GM23248 (cell line): ENCODE data around the gene CEP76. TPM values are rescaled to one million over a fixed set of nuclear protein-coding genes. Genes with fewer than 3 reads are reported as not detected.

Experiments
- DNase-seq: peaks from one replicate; pipeline ENCODE4 v3.0.0-alpha.2; 2015
- H2AFZ ChIP-seq: fragments of 200-600 bp; sonication (generic); 2 replicates; pipeline ENCODE4 v1.6.1; 2016; ENCODE audit warnings: antibody characterized with exemption
- H3F3A ChIP-seq: fragments of 200-600 bp; sonication (generic); 2 replicates; pipeline ENCODE4 v1.6.1; 2016; ENCODE audit warnings: mild to moderate bottlenecking, antibody characterized with exemption, mixed run types; ENCODE audit not compliant: insufficient read depth
- H3K27ac ChIP-seq: fragments of 200-600 bp; sonication (generic); 2 replicates; pipeline ENCODE4 v1.5.1; 2016; ENCODE audit warnings: mild to moderate bottlenecking
- H3K27me3 ChIP-seq: fragments of 200-600 bp; sonication (generic); replicated peaks from 2 replicates; pipeline ENCODE4 v1.6.1; 2016; ENCODE audit warnings: mild to moderate bottlenecking; ENCODE audit not compliant: insufficient read depth
- H3K36me3 ChIP-seq: fragments of 200-600 bp; sonication (generic); 2 replicates; pipeline ENCODE4 v1.6.1; 2016; ENCODE audit warnings: low read depth, mild to moderate bottlenecking
- H3K4me1 ChIP-seq: fragments of 200-600 bp; sonication (generic); 2 replicates; pipeline ENCODE4 v1.6.1; 2016; ENCODE audit warnings: mild to moderate bottlenecking; ENCODE audit not compliant: insufficient read depth
- H3K4me2 ChIP-seq: fragments of 200-600 bp; sonication (generic); one replicate; pipeline ENCODE4 v1.6.1; 2016; ENCODE audit warnings: mild to moderate bottlenecking; ENCODE audit not compliant: unreplicated experiment
- H3K4me3 ChIP-seq: fragments of 200-600 bp; sonication (generic); 2 replicates; pipeline ENCODE4 v1.5.1; 2016; ENCODE audit warnings: mild to moderate bottlenecking
- H3K79me2 ChIP-seq: fragments of 200-600 bp; sonication (generic); 2 replicates; pipeline ENCODE4 v1.6.1; 2016; ENCODE audit warnings: mild to moderate bottlenecking; ENCODE audit not compliant: insufficient read depth
- H3K9ac ChIP-seq: fragments of 200-600 bp; sonication (generic); 2 replicates; pipeline ENCODE4 v1.6.1; 2016; ENCODE audit warnings: mild to moderate bottlenecking
- H3K9me2 ChIP-seq: fragments of 200-600 bp; sonication (generic); 2 replicates; pipeline ENCODE4 v1.6.1; 2016; ENCODE audit warnings: mixed run types, mild to moderate bottlenecking, moderate library complexity; ENCODE audit not compliant: insufficient read depth
- H3K9me3 ChIP-seq: fragments of 200-600 bp; sonication (generic); one replicate; pipeline ENCODE4 v1.6.1; 2017; ENCODE audit warnings: low read depth
- H4K20me1 ChIP-seq: fragments of 200-600 bp; sonication (generic); 2 replicates; pipeline ENCODE4 v1.6.0; 2016; ENCODE audit not compliant: insufficient read depth
- EZH2 ChIP-seq: fragments of 200-600 bp; sonication (generic); IDR thresholded peaks from 2 replicates; pipeline ENCODE4 v1.6.1; 2018; ENCODE audit warnings: antibody characterized with exemption, mild to moderate bottlenecking; ENCODE audit not compliant: insufficient read depth, poor library complexity, severe bottlenecking
- EZH2phosphoT487 ChIP-seq: fragments of 200-600 bp; sonication (generic); IDR thresholded peaks from 2 replicates; pipeline ENCODE4 v1.6.1; 2018; ENCODE audit warnings: antibody characterized with exemption, moderate library complexity, mild to moderate bottlenecking, low read depth; ENCODE audit not compliant: insufficient read depth
- WGBS, 2 experiments: methylation state at CpG; one replicate each; pipeline ENCODE4 v1.1.6; 2015 to 2017; ENCODE audit warnings: low lambda C conversion rate in 2 of 2, low coverage in 1 of 2; ENCODE audit errors: missing lambda C conversion rate in 2 of 2; 5-methylcytosine and 5-hydroxymethylcytosine counted together
- in situ Hi-C: fragments of 300-500 bp; cut with MboI; formaldehyde crosslinking; loops from 2 replicates; pipeline ENCODE4 v1.15.0; 2020
- polyA plus RNA-seq: library from polyadenylated mRNA; unstranded; fragments of >200 nt; fragmentation: Nextera tagmentation; extraction: Ambion mirVana; gene quantifications from 2 replicates; pipeline ENCODE4 v1.2.1, GENCODE V29; 2016
- total RNA-seq: library from RNA; depleted of rRNA; stranded (reverse); fragments of >200 nt; shearing (Covaris generic); gene quantifications from 2 replicates; pipeline ENCODE4 v1.2.3, GENCODE V29; 2014

The CEP76 gene
- total and polyA plus RNA-seq, 2 experiments from 2014 or later = 6.5 to 11.8 TPM

GRCh38 chr18:12737243-12737902 lies 34.9 kb upstream of the CEP76 start:
- Histone ChIP-seq H3K4me2 (no peak overlapping the region), H3K27me3 (no peaks in the 10 kb centered on the region), H3K36me3 (no peaks in the 10 kb centered on the region), H3K79me2 (no peaks in the 10 kb centered on the region), H3K9me2 (no peaks in the 10 kb centered on the region), H4K20me1 (no peaks in the 10 kb centered on the region), H3K4me3 (no peak overlapping the region), H3F3A (peaks cover 29% of the 10 kb centered on the region), H2AFZ (no peak overlapping the region), H3K27ac (no peak overlapping the region), H3K9ac (no peak overlapping the region), H3K4me1 (peaks cover 13% of the 10 kb centered on the region), H3K9me3 (no peaks in the 10 kb centered on the region)
- 95 to 96% methylated on average over 19 of the region's 19 CpGs for WGBS, 2 experiments
- in situ Hi-C loops = loop anchor here (25.0 kb wide), 2 partner anchors 425 to 900 kb away; no protein-coding TSS in a partner anchor
- DNase-seq = no peak
- TF ChIP-seq EZH2phosphoT487 = no peak
- TF ChIP-seq EZH2 = no peak

- DNase-seq = peak; percentile 70
- no peaks in the 10 kb centered on the region for H3K79me2 ChIP-seq
- H4K20me1 ChIP-seq = no peaks in the 10 kb centered on the region
- TF ChIP-seq EZH2 (no peak), EZH2phosphoT487 (no peak)
- H3F3A ChIP-seq = peaks cover 32% of the 10 kb centered on the region
- no peaks in the 10 kb centered on the region for H3K4me1 ChIP-seq
- H3K27ac ChIP-seq = no peak overlapping the region
- peaks cover 3% of the 10 kb centered on the region for H3K9me3 ChIP-seq
- H3K9me2 ChIP-seq = no peaks in the 10 kb centered on the region
- H3K4me3 ChIP-seq = no peak overlapping the region
- no peaks in the 10 kb centered on the region for H3K27me3 ChIP-seq
- H2AFZ ChIP-seq = no peak overlapping the region
- in situ Hi-C loops = loop anchor here (25.0 kb wide), 2 partner anchors 435 to 910 kb away; no protein-coding TSS in a partner anchor
- no peak overlapping the region for H3K9ac ChIP-seq
- peaks cover 17% of the 10 kb centered on the region; the same call in 1 of the 2 replicates for H3K36me3 ChIP-seq
- WGBS, 2 experiments = 61 to 68% methylated on average over 14 of the region's 14 CpGs
- no peak overlapping the region for H3K4me2 ChIP-seq
Measured at GRCh38 chr18:12726774-12727550, 24.4 kb upstream of the CEP76 start.

GRCh38 chr18:12726331-12726730 lies 23.8 kb upstream of the CEP76 start:
- Histone ChIP-seq H3K9me3 (peaks cover 3% of the 10 kb centered on the region), H3K36me3 (peaks cover 19% of the 10 kb centered on the region), H3F3A (peaks cover 32% of the 10 kb centered on the region), H3K9ac (no peak overlapping the region), H3K79me2 (no peaks in the 10 kb centered on the region), H3K27ac (no peak overlapping the region), H3K4me2 (no peak overlapping the region), H3K27me3 (no peaks in the 10 kb centered on the region), H3K4me1 (no peaks in the 10 kb centered on the region), H3K4me3 (no peak overlapping the region), H2AFZ (no peak overlapping the region), H3K9me2 (no peaks in the 10 kb centered on the region), H4K20me1 (no peaks in the 10 kb centered on the region)
- no peak for TF ChIP-seq EZH2
- no peak for TF ChIP-seq EZH2phosphoT487
- no peak for DNase-seq
- in situ Hi-C loops = loop anchor here (25.0 kb wide), 2 partner anchors 436 to 911 kb away; no protein-coding TSS in a partner anchor
- WGBS, 2 experiments = 50 to 57% methylated on average over 4 of the region's 4 CpGs

DNA sequence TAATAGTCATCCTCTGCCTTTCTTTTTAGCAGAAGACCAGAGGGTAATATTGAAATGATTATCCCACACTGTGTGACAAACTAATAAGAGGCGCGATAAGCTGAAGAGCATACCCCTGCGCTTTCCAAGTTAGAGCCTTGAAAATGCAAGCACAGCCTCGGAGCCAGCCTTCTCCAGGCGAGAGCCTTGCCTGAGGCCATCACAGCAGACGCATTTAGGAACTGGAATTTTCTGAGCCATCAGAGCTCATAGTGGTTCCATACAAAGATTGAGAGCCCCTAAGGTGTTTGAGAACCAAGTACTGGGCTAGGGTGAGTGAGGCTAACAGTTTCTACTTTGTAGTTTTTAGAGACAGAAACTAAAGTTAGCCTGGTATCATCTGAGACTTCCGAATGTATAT lies 20.2 kb upstream of the CEP76 start:
- H3K27me3 ChIP-seq = no peaks in the 10 kb centered on the region
- no peaks in the 10 kb centered on the region for H3K9me3 ChIP-seq
- H4K20me1 ChIP-seq = no peaks in the 10 kb centered on the region
- H3F3A ChIP-seq = peaks cover 23% of the 10 kb centered on the region; the same call in 1 of the 2 replicates
- no peak overlapping the region for H3K4me2 ChIP-seq
- H3K36me3 ChIP-seq = peaks cover 37% of the 10 kb centered on the region
- 87 to 94% methylated on average over 7 of the region's 7 CpGs for WGBS, 2 experiments
- H2AFZ ChIP-seq = no peak overlapping the region
- TF ChIP-seq EZH2 (no peak), EZH2phosphoT487 (no peak)
- DNase-seq = no peak
- H3K4me1 ChIP-seq = no peaks in the 10 kb centered on the region
- H3K9ac ChIP-seq = no peak overlapping the region
- no peak overlapping the region for H3K27ac ChIP-seq
- H3K79me2 ChIP-seq = no peaks in the 10 kb centered on the region
- in situ Hi-C loops = no loop called here
- H3K4me3 ChIP-seq = no peak overlapping the region
- no peaks in the 10 kb centered on the region for H3K9me2 ChIP-seq
